Measurements from ENCODE around the gene CFH.

DNA sequence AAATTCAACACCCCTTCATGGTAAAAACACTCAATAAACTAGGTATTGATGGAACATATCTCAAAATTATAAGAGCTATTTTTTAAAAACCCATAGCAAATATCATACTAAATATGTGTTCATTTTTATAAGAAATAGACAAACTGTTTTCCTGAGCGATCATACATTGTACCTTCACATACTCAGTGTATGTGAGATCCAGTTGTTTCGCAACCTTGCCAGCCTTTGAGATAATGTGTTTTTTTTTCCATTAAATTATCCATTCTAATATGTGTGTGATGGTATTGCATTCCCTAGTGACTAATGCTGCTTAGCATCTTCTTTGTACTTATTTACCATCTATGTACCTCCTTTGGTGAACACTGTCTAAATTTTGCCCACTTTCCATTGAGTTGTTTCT is 47.1 kb downstream of the CFH start:
- TF ChIP-seq POLR2AphosphoS5 (IDR thresholded peaks at IDR 0.05; ENCODE audit: low read depth, low read length) (no peak), POLR2A (IDR thresholded peaks at IDR 0.05; ENCODE audit: low read depth, low read length) (no peak), TAF1 (IDR thresholded peaks at IDR 0.05; ENCODE audit: borderline replicate concordance, low read depth, low read length) (no peak)

Data from GM12892 (cell line).